GM18909 (cell line): ENCODE data around the gene GIGYF2.
A peak's percentile ranks its signal among the peaks of the same experiment; 100 is the strongest.
"Not testable (repeated sequence)": the region's sequence is repeated elsewhere in the genome, so short reads cannot be mapped to it uniquely, and the experiment has no call there.

Experiments
- ATAC-seq: cut with Tn5 transposase; IDR thresholded peaks from one replicate; pipeline ENCODE4 v1.9.1; 2021; ENCODE audit warnings: mild to moderate bottlenecking; ENCODE audit not compliant: unreplicated experiment, poor library complexity

GIGYF2 gene

DNA sequence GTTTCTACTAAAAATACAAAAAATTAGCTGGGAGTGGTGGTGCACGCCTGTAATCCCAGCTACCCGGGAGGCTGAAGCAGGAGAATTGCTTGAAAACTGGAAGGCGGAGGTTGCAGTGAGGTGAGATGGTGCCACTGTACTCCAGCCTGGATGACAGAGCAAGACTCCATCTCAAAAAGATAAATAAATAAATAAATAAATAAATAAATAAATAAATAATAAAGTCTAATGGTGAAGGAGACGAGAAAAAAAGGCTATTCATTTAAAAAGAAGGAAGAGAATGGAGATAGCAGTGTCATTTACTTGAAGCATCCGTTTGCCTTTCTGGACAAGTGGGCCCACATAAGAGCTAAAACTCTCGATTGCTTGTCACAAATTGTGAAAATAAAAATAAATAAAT, 11.7 kb upstream of the GIGYF2 start:
- ATAC-seq: not testable (repeated sequence)

GRCh38 chr2:232687382-232688160, 9.6 kb upstream of the GIGYF2 start:
- ATAC-seq: no peak

DNA sequence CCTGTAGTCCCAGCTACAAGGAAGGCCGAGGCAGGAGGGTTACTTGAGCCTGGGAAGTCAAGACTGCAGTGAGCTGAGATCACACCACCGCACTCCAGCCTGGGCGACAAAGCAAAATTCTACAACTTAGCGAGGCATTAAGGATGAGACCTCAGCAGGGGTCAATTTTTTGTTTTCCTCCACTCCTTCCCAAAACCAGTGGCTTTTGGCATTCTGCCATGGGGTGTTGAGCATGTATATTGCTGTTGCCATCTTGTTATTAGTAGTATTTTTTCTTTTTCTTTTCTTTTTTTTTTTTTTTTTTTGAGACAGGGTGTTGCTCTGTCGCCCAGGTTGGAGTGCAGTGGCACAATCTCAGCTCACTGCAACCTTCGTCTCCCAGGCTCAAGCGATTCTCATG, 8.9 kb upstream of the GIGYF2 start:
- no peak for ATAC-seq

DNA sequence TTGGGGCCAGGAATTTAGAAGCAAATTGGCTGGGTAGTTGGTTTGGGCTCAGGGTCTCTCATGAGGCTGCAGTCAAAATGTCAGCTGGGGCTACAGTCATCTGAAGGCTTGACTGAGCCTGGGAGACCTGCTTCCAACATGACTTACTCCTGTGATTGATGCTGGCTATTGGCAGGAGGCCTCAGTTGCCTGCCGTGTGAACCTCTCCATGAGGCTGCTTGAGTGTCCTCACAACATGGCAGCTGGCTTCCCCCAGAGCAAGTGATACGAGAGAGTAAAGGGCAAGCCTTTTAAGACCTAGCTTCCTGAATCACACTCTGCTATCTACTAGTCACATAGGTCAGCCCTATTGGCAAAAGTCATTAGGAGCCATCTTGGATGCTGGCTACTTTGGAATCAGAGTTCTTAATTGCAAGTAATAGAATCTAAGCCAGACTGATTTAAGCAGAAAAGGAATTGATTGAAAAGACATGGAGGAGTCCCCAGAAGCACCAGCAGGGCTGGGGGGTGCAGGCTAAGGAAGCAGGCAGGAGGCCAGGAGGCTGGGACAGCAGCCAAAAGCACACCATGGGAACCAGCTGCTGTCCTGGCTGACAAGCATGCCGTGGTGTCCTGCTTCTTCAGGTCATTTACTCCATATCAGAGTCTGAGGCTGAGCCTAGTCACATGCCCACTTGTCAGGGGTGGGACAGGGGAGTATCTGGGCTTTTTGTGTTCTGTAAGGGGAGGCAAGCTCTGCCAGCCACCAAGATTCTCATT, 7.8 kb upstream of the GIGYF2 start:
- no peak for ATAC-seq

GRCh38 chr2:232691117-232691516, 6.0 kb upstream of the GIGYF2 start:
- ATAC-seq: not testable (repeated sequence)

DNA sequence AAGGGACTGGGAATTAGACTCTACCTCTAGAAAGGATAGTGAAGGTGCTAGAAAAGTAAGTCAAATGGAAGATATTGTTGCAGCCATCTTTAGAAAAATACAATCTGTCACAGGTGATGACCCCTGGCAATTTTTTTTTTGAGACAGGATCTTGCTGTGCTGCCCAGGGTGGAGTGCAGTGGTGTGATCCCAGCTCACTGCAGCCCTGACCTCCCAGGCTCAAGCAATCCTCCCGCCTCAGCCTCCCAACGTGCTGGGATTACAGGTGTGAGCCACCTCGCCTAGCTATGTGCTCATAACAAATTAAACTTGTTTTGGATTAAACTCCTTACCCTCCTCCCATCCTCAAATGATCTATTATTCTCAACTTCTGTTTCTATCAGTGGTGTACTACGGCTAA, 3.8 kb upstream of the GIGYF2 start:
- no peak for ATAC-seq

DNA sequence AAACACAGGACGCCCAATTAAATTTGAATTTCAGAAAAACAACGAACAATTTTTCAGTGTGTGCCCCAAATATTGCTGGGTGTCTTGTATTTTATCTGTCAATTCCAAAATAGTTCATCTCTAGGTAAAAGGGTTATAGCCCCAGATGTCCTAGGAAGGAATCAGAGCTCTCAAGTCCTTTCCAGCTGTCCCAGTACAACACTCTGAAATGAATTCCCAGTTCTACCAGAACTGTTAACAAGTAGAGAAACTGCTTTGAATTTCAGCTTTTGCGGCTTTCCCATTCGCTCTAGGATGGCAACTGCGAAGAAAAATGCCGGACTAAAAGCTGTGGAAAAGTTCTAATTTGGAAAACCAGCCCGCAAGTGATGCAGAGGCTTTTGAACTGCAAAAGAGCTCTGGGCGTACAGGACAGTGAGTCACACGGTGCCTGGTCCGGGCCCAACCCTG, 497 bp upstream of the GIGYF2 start:
- ATAC-seq: no peak

DNA sequence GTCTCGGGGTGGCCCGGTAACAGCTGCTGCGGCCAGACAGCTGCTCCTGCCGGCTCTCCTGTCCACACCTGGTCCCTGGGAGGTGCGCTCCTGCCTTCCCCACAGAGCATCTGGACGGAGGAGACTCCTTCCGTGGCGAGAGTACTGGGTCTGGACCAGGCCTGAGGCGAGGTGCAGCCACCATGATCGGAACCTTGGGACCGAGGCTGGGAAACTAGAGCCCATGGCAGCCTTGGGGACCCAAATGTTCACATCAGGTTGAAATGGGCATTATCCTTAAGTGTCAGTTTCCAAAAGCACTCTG, 628 bp downstream of the GIGYF2 start:
- peak; percentile 32 for ATAC-seq

DNA sequence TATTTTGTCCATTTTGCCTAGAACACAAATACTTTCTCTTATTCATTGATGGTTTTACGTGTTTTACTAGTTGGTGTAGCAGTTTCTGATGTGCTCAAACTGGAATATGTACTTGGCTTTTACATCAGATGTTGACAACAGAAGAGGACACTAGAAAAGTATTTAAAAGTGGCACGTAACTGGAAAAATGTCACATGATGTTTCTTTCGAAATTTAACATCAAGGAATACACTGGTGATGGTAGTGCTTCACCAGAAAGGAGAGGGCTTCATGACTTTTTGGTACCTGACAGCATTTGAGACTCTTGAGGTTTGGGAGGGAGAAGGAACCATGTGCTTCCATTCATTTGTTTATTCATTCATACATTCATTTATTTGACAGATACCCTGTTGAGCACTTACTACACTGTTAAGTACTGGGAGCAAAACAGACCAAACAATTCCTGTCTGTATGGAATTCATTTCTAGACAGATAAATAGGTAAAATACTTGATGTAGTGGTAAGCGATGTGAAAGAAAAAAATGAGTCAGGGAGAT, 1.5 kb downstream of the GIGYF2 start:
- no peak for ATAC-seq

DNA sequence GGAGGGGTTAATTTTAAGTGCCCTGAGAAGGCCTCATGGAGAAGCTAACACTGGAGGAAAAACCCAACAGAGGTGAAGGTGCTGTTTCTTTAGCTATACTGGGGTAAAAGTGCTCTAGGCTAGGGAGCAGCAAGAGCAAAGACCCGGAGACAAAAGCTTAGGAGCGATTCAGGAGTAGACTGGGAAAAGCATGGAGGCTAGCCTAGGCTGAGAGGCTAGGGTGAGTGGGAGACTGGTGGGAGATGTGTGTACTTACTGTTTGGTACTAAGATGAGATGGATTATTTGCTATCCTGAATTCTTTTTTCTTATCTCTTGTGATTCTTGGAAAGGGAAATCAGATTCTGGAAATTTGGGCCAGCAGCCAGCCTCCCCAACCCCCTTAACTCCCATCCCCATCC, 2.0 kb downstream of the GIGYF2 start:
- no peak for ATAC-seq

DNA sequence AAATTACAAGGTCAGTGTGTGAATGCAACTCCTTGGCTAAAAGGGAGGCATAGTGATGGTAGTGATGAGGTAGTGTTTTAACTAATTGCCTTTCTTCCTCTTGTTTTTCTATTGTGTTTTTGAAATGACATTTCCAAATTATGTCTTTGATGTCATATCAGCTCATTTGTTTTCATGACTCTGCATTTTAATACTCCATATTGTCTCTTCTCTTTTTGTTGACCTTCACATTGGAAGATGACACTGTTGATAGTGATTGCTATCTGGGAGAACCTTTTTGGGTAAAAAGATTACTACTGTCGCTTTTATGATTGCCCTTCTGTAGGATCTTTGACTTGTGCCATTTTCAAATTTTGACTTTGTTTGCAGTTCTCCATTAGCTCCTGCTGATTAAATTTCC, 3.0 kb downstream of the GIGYF2 start:
- no peak for ATAC-seq

DNA sequence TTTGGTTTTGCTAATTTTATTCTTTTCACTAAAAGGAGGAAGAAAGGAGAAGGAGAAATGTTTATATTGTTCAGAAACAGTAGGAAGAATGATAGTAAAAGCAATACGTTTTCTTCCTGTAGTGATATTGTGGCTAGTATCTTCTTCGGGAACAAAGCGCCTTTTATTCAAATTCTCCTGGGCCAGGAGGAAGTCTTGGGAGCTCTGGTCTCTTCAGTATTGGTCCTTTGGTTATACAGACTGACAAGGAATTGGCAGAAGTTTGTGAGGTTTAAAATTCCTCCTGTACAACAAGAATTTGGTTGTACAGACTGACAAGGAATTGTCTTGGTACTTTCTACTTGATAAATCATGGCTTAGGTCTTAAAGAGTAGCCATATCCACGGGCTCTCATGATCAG, 9.9 kb downstream of the GIGYF2 start:
- ATAC-seq: no peak

- no peak for ATAC-seq
These were observed 16.4 kb downstream of the GIGYF2 start for GRCh38 chr2:232713505-232713904.

DNA sequence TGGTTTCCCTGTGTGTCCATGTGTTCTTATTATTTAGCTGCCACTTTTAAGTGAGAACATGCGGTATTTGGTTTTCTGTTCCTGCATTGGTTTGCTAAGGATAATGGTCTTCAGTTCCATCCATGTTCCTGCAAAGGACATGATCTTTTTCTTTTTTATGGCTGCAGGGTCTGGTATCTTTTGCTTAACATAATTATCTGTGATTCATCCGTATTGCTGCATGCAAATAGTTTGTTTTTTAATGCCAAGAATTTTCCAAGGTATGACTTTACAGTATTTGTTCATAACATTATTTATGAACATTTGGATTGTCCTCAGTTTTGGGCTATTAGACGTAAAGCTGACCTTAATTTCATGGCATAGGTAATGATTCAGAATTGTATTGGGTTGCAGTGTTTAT, 17.8 kb downstream of the GIGYF2 start:
- ATAC-seq: no peak

DNA sequence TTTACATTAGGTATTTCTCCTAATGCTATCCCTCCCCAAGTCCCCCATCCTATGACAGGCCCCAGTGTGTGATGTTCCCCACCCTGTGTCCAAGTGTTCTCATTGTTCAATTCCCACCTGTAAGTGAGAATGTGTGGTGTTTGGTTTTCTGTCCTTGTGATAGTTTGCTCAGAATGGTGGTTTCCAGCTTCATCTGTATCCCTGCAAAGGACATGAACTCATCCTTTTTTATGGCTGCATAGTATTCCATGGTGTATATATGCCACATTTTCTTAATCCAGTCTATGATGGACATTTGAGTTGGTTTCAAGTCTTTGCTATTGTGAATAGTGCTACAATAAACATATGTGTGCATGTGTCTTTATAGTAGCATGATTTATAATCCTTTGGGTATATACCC, 22.9 kb downstream of the GIGYF2 start:
- not testable (repeated sequence) for ATAC-seq

- no peak for ATAC-seq
These were observed 24.1 kb downstream of the GIGYF2 start for GRCh38 chr2:232721261-232721660.

DNA sequence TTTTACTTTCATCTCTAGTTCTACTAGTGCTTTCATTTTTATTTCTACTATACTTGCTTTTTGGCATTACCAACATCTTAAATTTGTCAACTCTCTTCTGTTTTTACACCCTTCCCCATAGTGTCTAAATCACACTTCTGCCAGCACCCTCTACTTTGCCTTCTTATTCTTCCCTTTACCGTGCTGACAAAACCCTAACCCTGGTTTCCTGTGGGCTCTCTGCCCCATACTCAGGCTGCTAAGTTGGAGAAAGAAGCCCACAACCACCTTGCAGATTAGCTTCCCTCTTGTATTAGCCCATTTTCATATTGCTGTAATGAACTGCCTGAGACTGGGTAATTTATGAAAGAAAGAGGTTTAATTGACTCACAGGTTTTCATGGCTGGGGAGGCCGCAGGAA, 24.8 kb downstream of the GIGYF2 start:
- no peak for ATAC-seq

DNA sequence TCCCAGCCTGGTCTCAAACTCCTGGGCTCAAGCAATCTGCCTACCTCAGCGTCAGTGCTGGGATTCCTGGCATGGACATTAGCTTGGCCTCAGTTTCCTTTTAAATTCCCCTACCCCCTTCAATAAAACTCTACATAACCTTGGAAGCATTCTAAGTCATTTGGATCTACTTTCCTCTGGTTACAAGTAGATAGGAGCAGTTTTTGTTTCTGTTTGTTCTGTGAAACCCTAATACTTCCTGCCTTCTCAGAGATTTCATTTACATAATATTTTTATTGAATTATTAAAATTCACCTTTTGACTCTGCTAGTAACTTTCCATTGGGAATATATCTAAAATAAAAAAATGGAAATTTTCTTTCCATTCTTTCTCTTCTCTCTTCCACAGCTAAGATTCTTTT, 25.9 kb downstream of the GIGYF2 start:
- no peak for ATAC-seq

DNA sequence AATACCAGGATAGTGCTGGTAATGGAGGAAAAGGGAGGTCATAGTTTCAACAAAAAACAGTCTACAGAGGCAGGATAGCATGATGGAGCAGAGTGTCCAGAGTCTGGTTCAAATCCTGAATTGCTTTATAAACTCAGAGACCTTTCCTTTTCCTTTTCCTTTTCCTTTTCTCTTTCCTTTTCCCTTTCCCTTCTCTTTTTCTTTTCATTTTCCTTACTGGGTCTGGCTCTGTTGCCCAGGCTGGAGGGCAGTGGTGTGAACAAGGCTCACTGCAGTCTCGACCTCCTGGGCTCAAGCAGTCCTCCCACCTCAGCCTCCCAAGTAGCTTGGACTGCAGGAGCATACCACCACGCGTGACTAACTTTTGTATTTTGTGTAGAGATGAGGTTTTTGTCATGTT, 31.7 kb downstream of the GIGYF2 start:
- ATAC-seq: no peak

- no peak for ATAC-seq
These were observed 34.3 kb downstream of the GIGYF2 start for GRCh38 chr2:232731470-232731869.

GRCh38 chr2:232741294-232741693, 44.2 kb downstream of the GIGYF2 start:
- ATAC-seq: no peak

GRCh38 chr2:232741972-232742371, 44.8 kb downstream of the GIGYF2 start:
- ATAC-seq: no peak
